ENCODE results near the gene FXYD6. TPM values are rescaled to one million over a fixed set of nuclear protein-coding genes. Genes with fewer than 3 reads are reported as not detected.

The FXYD6 gene
- total and polyA plus RNA-seq, 12 donors: 34.3 to 218 (median 94.1) TPM

DNA sequence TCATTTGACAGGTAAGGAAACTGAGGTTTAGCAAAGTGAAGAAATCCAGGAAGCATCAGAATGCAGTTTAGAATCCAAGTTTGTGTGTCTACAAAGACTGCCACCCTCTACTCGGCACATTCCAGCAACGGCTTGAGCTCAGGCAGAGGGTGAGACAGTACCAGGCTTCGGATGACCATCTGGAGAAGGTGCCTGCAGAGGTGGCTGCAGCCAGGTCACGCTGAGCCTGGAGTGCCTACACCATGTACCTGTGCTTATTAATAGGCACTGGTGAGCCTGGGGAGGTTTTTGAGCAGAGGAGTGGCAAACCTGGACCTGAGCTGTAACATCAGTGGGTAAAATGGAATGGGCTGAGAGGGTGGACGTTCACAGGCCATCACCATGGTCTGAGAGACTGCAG lies 4.7 kb downstream of the FXYD6 start:
- Histone ChIP-seq H3K4me3 (no peak overlapping the region), H3K27me3 (no peaks in the 10 kb centered on the region), H3K27ac (peak overlapping the region in 2 of 5 donors; percentile 25 to 82), H3K4me1 (replicated peaks in 1 of 2) (peaks cover 0 to 49% of the 10 kb centered on the region in 2 donors), H3K9me3 (replicated peaks in 1 of 3) (no peaks in the 10 kb centered on the region), H3K36me3 (replicated peaks in 1 of 2) (no peaks in the 10 kb centered on the region)
- WGBS, 4 donors: 73 to 92% (median 83%) methylated on average over 5 of the region's 5 CpGs
- intact Hi-C loops (cut with DNase I): no loop called here
- DNase-seq: no peak
- TF ChIP-seq POLR2A (IDR thresholded peaks at IDR 0.05): no peak
- TF ChIP-seq, protein P1, sequence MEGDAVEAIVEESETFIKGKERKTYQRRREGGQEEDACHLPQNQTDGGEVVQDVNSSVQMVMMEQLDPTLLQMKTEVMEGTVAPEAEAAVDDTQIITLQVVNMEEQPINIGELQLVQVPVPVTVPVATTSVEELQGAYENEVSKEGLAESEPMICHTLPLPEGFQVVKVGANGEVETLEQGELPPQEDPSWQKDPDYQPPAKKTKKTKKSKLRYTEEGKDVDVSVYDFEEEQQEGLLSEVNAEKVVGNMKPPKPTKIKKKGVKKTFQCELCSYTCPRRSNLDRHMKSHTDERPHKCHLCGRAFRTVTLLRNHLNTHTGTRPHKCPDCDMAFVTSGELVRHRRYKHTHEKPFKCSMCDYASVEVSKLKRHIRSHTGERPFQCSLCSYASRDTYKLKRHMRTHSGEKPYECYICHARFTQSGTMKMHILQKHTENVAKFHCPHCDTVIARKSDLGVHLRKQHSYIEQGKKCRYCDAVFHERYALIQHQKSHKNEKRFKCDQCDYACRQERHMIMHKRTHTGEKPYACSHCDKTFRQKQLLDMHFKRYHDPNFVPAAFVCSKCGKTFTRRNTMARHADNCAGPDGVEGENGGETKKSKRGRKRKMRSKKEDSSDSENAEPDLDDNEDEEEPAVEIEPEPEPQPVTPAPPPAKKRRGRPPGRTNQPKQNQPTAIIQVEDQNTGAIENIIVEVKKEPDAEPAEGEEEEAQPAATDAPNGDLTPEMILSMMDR (IDR thresholded peaks at IDR 0.05): no peak

DNA sequence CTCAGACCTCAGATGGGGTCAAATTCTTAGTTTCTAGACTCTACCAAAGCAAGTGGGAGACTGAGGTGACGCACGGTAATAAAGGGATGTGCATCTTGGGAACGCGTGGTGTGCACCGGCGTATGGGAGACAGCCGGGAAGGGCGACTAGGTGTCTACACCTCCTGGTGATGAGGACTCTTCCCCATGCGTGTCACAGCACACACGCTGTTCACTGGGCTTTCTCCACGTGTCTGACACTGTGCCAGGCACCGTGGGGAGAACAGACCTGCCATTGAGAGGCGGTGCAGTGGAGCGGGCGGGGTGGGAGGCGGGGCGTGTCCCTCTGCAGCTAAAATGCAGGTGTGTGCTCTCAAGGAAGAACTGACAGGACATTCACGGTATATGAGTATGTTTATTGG lies 5.3 kb downstream of the FXYD6 start:
- WGBS, 4 donors: 87 to 89% (median 89%) methylated on average over 16 to 18 of the region's 18 CpGs
- Histone ChIP-seq H3K4me1 (replicated peaks in 1 of 2) (peaks cover 0 to 49% of the 10 kb centered on the region in 2 donors), H3K36me3 (replicated peaks in 1 of 2) (no peaks in the 10 kb centered on the region), H3K9me3 (replicated peaks in 1 of 3) (no peaks in the 10 kb centered on the region), H3K27ac (no peak overlapping the region), H3K4me3 (no peak overlapping the region), H3K27me3 (no peaks in the 10 kb centered on the region)
- no peak for DNase-seq
- TF ChIP-seq, protein P1 (IDR thresholded peaks at IDR 0.05): no peak
- TF ChIP-seq POLR2A (IDR thresholded peaks at IDR 0.05): no peak
- intact Hi-C loops (cut with DNase I): no loop called here

DNA sequence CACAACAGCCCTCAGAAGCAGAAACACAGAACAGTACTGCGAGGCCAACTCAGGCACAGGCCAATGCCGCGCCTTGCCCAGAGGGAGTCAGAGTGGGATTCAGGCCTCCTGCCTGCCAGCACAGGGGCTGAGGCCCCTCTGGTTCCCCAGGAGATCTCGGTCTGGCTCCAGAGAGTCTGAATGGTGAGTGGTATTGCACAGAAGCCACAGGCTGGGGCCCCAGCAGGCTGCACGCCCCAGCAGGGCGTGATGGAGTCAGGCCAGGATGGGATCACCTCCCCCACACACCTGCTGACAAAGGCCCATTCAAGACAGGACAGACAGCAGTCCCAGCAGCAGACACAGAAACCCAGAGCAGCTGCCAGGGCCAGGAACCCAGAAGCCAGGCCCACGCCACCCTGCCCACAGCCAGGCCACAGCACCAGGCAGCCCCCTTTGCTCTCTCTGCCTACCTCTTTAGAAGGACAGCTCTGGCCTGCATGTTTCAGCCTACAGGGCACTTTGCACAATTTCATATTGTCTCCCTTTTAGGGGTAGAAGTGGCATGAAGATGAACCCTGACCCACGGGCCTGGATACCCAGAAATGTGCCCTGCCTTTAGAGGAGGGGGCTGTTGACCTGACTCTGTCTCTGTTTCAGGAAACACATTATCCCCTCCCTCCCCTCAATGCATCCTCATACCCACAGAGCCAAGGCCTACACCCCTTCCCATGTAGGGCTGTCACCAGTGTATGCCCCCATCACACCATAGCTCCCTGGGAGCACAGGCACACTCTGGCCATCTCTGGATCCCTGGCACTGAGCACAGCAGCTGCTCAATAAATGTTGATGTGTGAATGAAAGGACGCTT lies 6.1 kb downstream of the FXYD6 start:
- H3K9me3 ChIP-seq (replicated peaks in 1 of 3): no peaks in the 10 kb centered on the region
- H3K36me3 ChIP-seq (replicated peaks in 1 of 2): no peaks in the 10 kb centered on the region
- no peaks in the 10 kb centered on the region for H3K27me3 ChIP-seq
- intact Hi-C loops (cut with DNase I): no loop called here
- TF ChIP-seq, protein P1 (IDR thresholded peaks at IDR 0.05): no peak
- TF ChIP-seq POLR2A (IDR thresholded peaks at IDR 0.05): no peak
- no peak for DNase-seq
- H3K27ac ChIP-seq: peak overlapping the region in 1 of 5 donors; percentile 71
- WGBS, 4 donors: 79 to 93% (median 86%) methylated on average over 2 to 9 of the region's 9 CpGs
- H3K4me1 ChIP-seq (replicated peaks in 1 of 2): peaks cover 0 to 41% of the 10 kb centered on the region in 2 donors
- H3K4me3 ChIP-seq: no peak overlapping the region

DNA sequence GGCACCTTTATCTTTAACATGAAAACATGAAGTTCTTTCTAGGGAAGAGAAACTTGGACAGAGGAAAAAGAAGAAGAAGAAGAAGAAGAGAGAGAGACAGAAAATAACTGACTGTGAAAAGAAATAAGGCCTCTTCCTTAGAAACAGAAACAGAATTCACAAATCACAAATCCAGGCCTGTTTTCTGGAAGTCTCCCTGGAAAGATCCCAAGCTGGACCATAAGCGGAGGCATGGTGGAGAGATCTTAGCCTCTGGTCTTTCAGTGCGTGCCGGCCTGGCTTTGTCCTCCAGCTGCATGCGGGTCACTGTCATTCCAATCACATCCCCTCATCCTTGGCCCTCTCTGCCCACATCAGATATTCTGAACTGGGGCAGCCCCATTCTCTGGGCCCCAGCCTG lies 6.9 kb downstream of the FXYD6 start:
- no peak overlapping the region for H3K4me3 ChIP-seq
- intact Hi-C loops (cut with DNase I): no loop called here
- H3K4me1 ChIP-seq (replicated peaks in 1 of 2): peaks cover 0 to 36% of the 10 kb centered on the region in 2 donors
- no peaks in the 10 kb centered on the region for H3K9me3 ChIP-seq (replicated peaks in 1 of 3)
- no peaks in the 10 kb centered on the region for H3K36me3 ChIP-seq (replicated peaks in 1 of 2)
- H3K27me3 ChIP-seq: no peaks in the 10 kb centered on the region
- DNase-seq: no peak
- 50 to 83% (median 60%) methylated on average over 3 to 4 of the region's 4 CpGs for WGBS, 4 donors
- H3K27ac ChIP-seq: peak overlapping the region in 1 of 5 donors; percentile 71
- TF ChIP-seq, protein P1 (IDR thresholded peaks at IDR 0.05): no peak
- no peak for TF ChIP-seq POLR2A (IDR thresholded peaks at IDR 0.05)

All from adrenal gland (tissue), 12 donors.